ENCODE measurements around the gene PADI3. TPM values are rescaled to one million over a fixed set of nuclear protein-coding genes. Genes with fewer than 3 reads are reported as not detected.

The PADI3 gene
- total RNA-seq, 1 donor from 2014 or later: not detected

DNA sequence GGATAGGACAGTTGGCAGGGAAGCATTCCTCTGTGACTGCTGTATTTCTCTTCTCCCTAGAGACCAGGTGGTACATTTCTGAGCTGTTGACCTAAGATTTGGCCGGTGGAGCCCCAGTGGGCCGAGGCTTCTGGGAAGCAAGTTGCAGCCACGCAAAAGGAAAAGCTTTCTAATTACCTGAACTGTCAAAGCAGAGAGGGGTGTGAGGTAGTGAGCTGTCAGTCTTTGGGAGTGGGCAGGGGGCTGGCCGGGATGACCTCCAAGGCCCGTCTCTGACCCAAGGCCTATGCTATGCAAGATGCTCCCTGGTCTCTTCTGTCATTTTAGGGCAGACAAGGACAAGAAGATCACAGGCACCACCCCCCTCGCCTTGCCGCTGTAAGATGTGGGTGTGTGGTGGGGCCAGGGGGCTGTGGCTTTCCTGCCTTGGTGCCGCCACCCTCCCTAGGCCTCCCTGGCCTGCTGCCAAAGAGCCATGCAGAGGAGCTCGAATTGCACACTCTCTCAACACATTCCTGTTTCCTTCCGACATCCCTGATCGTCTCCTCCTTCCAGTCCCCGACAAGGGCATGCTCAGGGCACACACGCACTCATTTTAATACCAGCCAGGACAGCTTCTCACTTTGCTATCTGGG is 36.3 kb upstream of the PADI3 start:
- Mint-ChIP-seq H3K27ac (peak overlapping the region; percentile 67), H3K9me3 (no peaks in the 10 kb centered on the region), H3K4me3 (peak overlapping the region; percentile 51), H3K36me3 (no peaks in the 10 kb centered on the region), H3K4me1 (ENCODE audit: unreplicated experiment) (peaks cover 48% of the 10 kb centered on the region), H3K27me3 (no peaks in the 10 kb centered on the region)
- DNase-seq (ENCODE audit: extremely low spot score, unreplicated experiment): peak; percentile 86
- TF ChIP-seq, protein P1, sequence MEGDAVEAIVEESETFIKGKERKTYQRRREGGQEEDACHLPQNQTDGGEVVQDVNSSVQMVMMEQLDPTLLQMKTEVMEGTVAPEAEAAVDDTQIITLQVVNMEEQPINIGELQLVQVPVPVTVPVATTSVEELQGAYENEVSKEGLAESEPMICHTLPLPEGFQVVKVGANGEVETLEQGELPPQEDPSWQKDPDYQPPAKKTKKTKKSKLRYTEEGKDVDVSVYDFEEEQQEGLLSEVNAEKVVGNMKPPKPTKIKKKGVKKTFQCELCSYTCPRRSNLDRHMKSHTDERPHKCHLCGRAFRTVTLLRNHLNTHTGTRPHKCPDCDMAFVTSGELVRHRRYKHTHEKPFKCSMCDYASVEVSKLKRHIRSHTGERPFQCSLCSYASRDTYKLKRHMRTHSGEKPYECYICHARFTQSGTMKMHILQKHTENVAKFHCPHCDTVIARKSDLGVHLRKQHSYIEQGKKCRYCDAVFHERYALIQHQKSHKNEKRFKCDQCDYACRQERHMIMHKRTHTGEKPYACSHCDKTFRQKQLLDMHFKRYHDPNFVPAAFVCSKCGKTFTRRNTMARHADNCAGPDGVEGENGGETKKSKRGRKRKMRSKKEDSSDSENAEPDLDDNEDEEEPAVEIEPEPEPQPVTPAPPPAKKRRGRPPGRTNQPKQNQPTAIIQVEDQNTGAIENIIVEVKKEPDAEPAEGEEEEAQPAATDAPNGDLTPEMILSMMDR (conservative IDR thresholded peaks at IDR 0.05): no peak

DNA sequence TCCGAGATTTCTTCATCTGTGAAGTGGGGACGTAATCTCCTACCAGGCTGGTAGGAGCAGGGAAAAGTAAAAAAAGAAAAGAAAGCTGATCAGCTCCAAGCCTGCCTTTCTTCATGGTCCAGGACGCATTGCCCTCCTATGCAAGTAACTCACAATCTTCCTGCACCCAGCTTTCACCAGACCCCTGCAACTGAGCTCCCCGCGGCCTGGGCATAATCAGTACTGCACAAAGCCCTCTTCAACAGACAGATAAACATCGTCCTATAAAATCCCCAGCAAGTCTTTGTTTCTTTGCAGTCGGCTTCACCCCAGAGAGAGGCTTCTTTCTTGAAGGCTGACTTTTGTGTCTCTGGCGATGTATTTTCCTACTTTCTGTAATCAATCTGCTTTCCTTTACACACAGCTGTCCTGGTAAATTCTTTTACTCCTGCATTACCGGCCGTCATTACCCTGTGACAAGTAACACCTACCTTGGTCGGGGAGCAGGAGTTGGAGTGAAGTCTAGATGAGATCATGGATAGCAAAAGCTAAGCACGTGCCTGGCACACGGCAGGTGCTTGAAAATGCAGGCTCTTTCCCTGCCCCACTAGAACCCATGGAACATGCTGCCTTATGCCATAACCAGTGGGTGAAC is 35.6 kb upstream of the PADI3 start:
- H3K9me3 Mint-ChIP-seq: no peaks in the 10 kb centered on the region
- DNase-seq (ENCODE audit: extremely low spot score, unreplicated experiment): no peak
- H3K4me1 Mint-ChIP-seq (ENCODE audit: unreplicated experiment): peaks cover 46% of the 10 kb centered on the region
- no peaks in the 10 kb centered on the region for H3K36me3 Mint-ChIP-seq
- peak overlapping the region; percentile 67 for H3K27ac Mint-ChIP-seq
- H3K27me3 Mint-ChIP-seq: no peaks in the 10 kb centered on the region
- TF ChIP-seq, protein P1 (conservative IDR thresholded peaks at IDR 0.05): no peak
- peak overlapping the region; percentile 51 for H3K4me3 Mint-ChIP-seq

DNA sequence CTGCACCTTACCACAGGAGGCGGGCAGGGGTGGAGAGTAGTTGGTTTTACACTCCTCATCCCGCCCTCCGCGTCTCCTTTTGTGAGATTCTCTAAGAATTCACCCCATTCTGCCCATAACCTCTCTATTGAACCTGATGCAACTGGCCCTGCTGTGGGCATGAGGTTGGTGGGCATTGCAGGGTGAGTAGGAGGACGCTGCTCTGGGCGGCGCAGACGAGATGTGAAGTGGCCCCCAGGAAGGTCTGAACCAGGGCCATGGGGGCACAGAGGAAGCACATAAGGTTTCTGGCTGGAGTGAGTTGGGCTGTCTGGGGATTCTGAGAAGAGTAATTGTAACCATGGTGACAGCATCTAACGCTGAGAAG is 35.1 kb upstream of the PADI3 start:
- Mint-ChIP-seq H3K4me3 (peak overlapping the region; percentile 51), H3K27ac (no peak overlapping the region), H3K4me1 (ENCODE audit: unreplicated experiment) (peaks cover 44% of the 10 kb centered on the region), H3K36me3 (no peaks in the 10 kb centered on the region), H3K27me3 (no peaks in the 10 kb centered on the region), H3K9me3 (no peaks in the 10 kb centered on the region)
- TF ChIP-seq, protein P1 (conservative IDR thresholded peaks at IDR 0.05): no peak
- DNase-seq (ENCODE audit: extremely low spot score, unreplicated experiment): no peak

DNA sequence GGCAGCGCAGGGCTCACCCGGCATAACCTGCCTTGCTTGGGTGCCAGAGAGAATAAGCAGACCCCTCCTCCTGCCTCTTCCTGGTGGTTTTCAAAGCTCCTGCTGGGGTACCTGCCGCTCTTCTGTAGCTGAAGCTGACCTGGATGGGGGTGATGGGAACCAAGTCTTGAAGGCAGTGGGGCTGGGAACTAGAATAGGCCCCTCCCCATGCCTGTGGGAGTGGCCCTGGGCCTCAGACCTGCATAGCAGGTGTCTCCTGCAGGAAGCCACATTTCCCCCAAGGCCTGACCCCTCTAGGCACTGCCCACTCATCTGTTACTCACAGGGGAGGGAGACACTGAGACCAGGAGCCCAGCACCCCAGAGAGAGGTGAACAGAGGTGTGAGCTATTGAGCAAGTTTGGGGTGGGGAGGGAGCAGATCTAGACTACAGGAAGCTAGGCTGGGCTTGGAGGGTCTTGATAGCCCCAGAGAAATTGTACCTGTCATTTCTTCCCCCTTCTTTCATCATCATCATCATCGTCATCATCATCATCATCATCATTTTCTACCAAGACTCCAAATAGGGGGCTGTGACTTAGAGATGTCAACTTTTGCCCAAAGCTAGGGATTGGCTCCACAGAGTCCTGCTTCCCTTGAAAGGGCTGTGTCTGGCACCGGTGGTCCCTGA is 33.9 kb upstream of the PADI3 start:
- DNase-seq (ENCODE audit: extremely low spot score, unreplicated experiment): no peak
- H3K9me3 Mint-ChIP-seq: no peaks in the 10 kb centered on the region
- no peak overlapping the region for H3K4me3 Mint-ChIP-seq
- no peak overlapping the region for H3K27ac Mint-ChIP-seq
- no peaks in the 10 kb centered on the region for H3K36me3 Mint-ChIP-seq
- TF ChIP-seq, protein P1 (conservative IDR thresholded peaks at IDR 0.05): no peak
- no peaks in the 10 kb centered on the region for H3K27me3 Mint-ChIP-seq
- H3K4me1 Mint-ChIP-seq (ENCODE audit: unreplicated experiment): peaks cover 36% of the 10 kb centered on the region

DNA sequence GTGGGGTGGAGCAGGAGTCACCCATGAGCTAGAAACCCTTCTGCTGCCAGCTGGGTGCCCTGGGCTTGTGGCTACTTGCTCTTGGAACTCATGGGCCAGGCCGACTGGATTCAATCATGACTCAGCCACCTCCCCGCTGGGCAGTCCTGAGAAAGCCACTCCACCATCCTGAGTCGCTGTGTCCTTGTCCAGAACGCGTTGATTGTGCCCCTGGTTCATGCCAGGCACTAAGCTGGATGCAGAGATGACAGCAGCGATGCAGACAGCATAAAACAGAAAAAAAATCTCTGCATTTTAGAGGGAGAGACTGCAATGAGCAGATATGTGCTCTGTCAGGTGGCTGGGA is 33.4 kb upstream of the PADI3 start:
- no peak for DNase-seq (ENCODE audit: extremely low spot score, unreplicated experiment)
- Mint-ChIP-seq H3K4me3 (no peak overlapping the region), H3K36me3 (no peaks in the 10 kb centered on the region), H3K9me3 (no peaks in the 10 kb centered on the region), H3K27me3 (no peaks in the 10 kb centered on the region), H3K27ac (no peak overlapping the region), H3K4me1 (ENCODE audit: unreplicated experiment) (peaks cover 36% of the 10 kb centered on the region)
- TF ChIP-seq, protein P1 (conservative IDR thresholded peaks at IDR 0.05): no peak
